Kidney capillary endothelial cell (primary cell): ENCODE data around the gene COL9A2.

ENCODE experiments used
- DNase-seq: peaks from one replicate; pipeline ENCODE4 v3.0.0-alpha.2; 2018; ENCODE audit warnings: low spot score

COL9A2 gene

GRCh38 chr1:40257688-40258444, 59.2 kb downstream of the COL9A2 start, which contains the start of gene ZMPSTE24:
Gene ZMPSTE24, plus strand, starts transcription at chr1:40258236. Its CDS starts 36 bp downstream, at chr1:40258272.
- DNase-seq, result peak; percentile 92

GRCh38 chr1:40257313-40257687, 59.8 kb downstream of the COL9A2 start:
- DNase-seq, result peak; percentile 40

DNA sequence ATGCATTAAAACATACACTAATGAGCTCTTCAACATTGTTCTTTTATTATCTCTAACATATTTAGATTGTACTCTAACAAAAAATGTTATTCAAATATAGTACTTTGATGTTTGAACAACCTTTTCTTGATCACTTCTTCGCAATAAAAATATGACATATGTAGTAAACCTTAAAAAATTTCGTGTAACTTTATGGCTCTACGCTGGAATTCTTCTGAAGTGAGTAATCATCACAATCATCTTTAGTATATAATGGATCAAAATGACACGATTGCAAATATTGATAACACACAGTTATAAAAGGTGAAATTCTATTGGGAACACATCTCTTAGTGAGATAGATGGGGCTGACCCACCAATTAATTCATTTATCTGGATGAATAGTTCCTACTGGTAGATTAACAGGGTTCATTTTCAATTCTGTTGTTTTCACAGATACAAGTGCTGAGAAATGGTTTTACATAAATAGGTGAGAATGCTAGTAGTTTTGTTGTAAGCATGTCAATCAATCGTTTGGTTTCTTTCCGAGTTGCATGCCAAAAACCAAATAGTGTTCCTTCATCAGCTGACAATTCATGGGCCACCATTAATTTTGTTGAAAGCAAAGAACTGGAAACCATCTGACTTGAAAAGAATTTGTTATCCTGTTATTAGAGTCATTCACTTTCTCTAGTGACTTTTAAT, 60.5 kb downstream of the COL9A2 start:
- peak; percentile 15 for DNase-seq

GRCh38 chr1:40255231-40255630, 61.9 kb downstream of the COL9A2 start:
- DNase-seq, result no peak

- DNase-seq, result no peak
Observed at GRCh38 chr1:40252601-40253000, 64.5 kb downstream of the COL9A2 start.

DNA sequence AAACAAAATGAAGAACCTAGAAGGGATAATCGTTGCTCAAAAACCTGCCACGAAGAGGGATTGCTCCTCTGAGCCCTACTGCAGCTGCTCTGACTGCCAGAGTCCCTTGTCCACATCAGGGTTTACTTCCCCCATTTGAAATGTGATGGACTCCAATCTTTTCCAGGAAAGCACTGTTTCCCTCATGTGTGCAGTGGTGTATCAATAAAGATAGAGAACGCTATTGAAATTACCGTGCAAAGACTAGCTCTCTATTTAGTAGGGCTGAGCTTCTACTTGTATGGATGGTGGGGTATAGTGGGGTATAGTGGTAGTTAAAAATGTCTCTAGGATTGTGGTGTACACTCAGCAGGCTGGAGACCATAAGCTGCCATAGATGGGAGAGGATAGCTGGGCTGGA, 65.6 kb downstream of the COL9A2 start:
- no peak for DNase-seq
